Measurements from ENCODE around the gene FBXW10.
"Not testable (repeated sequence)": the region's sequence is repeated elsewhere in the genome, so short reads cannot be mapped to it uniquely, and the experiment has no call there.

FBXW10 gene

GRCh38 chr17:18732438-18732837 is 11.4 kb upstream of the FBXW10 start:
- not testable (repeated sequence) for H3K9ac ChIP-seq (ENCODE audit: low read length); H3K4me3 ChIP-seq (ENCODE audit: low read length); H3K27me3 ChIP-seq (ENCODE audit: control insufficient read depth, insufficient read depth, low read length); H3K36me3 ChIP-seq (ENCODE audit: control insufficient read depth, insufficient read depth, low read length); H3K9me3 ChIP-seq (ENCODE audit: control insufficient read depth, low read length); H3K4me1 ChIP-seq (ENCODE audit: control insufficient read depth, insufficient read depth, low read length)

GRCh38 chr17:18733350-18733749 is 10.5 kb upstream of the FBXW10 start:
- not testable (repeated sequence) for H3K27me3 ChIP-seq (ENCODE audit: control insufficient read depth, insufficient read depth, low read length); H3K9ac ChIP-seq (ENCODE audit: low read length); H3K36me3 ChIP-seq (ENCODE audit: control insufficient read depth, insufficient read depth, low read length); H3K4me1 ChIP-seq (ENCODE audit: control insufficient read depth, insufficient read depth, low read length); H3K4me3 ChIP-seq (ENCODE audit: low read length); H3K9me3 ChIP-seq (ENCODE audit: control insufficient read depth, low read length)

DNA sequence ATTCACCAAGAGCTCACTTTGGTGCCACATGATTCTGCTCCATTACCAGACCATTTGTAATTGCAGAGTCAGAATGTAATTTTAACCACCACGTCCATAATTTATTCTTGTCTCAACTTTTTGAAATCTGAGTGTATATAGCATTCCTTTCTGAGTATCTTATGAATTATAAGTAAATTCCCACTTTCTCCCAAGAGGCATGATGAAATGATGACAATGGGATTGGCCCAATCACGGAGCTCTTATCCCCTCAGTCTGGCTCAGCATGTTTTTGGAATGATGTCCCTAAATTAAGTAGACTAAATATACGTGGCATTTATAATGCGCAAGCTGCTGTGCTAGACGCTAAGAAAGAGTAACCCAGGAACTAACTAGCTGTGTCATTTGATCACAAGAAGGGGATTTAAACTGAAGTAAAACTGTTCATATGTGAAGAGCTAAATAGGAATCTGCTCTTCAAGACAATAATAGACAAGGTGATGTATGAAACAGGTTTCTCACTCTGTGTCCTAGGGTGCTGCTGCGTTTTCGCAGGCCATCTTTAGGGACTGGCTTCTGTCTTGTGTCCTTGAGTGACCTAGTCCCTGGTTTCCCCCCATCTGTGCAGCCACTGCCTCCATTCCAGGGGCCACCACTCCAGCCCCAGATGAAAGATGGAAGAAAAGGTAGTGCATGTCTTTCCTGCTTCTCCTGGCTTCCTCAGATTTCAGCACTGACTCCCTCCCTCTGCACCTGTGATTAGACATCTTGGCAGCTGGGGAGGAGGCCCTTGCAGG is 4.0 kb upstream of the FBXW10 start:
- H3K4me3 ChIP-seq (ENCODE audit: low read length); H3K4me1 ChIP-seq (ENCODE audit: control insufficient read depth, insufficient read depth, low read length); H3K9me3 ChIP-seq (ENCODE audit: control insufficient read depth, low read length); H3K27me3 ChIP-seq (ENCODE audit: control insufficient read depth, insufficient read depth, low read length); H3K36me3 ChIP-seq (ENCODE audit: control insufficient read depth, insufficient read depth, low read length); H3K9ac ChIP-seq (ENCODE audit: low read length): not testable (repeated sequence)

DNA sequence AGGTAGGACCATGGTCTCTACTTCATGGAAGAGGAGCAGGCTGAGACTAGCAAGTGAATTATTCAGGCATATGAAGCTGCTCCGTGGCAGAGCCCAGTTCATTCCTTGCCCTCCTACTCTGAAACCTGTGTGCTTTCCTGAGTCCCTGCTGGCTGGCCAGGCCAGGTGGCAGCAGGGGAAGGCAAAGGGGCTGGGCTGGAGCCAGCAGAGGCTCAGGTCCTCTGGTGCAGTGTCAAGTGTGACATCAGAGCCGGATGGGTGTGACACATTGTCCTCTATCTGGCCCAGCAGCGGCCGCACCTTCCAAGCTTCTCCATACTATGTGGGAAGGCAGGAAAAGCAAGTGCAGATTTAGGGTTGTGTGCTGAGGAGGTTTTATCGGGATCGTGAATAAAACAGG is 2.6 kb upstream of the FBXW10 start:
- H3K9me3 ChIP-seq (ENCODE audit: control insufficient read depth, low read length); H3K27me3 ChIP-seq (ENCODE audit: control insufficient read depth, insufficient read depth, low read length); H3K9ac ChIP-seq (ENCODE audit: low read length); H3K36me3 ChIP-seq (ENCODE audit: control insufficient read depth, insufficient read depth, low read length); H3K4me1 ChIP-seq (ENCODE audit: control insufficient read depth, insufficient read depth, low read length); H3K4me3 ChIP-seq (ENCODE audit: low read length): not testable (repeated sequence)

- H3K9ac ChIP-seq (ENCODE audit: low read length); H3K9me3 ChIP-seq (ENCODE audit: control insufficient read depth, low read length); H3K4me3 ChIP-seq (ENCODE audit: low read length); H3K27me3 ChIP-seq (ENCODE audit: control insufficient read depth, insufficient read depth, low read length); H3K4me1 ChIP-seq (ENCODE audit: control insufficient read depth, insufficient read depth, low read length); H3K36me3 ChIP-seq (ENCODE audit: control insufficient read depth, insufficient read depth, low read length): not testable (repeated sequence)
These were observed 872 bp downstream of the FBXW10 start for GRCh38 chr17:18744726-18745125.

- H3K4me1 ChIP-seq (ENCODE audit: control insufficient read depth, insufficient read depth, low read length); H3K9me3 ChIP-seq (ENCODE audit: control insufficient read depth, low read length); H3K36me3 ChIP-seq (ENCODE audit: control insufficient read depth, insufficient read depth, low read length); H3K9ac ChIP-seq (ENCODE audit: low read length); H3K27me3 ChIP-seq (ENCODE audit: control insufficient read depth, insufficient read depth, low read length); H3K4me3 ChIP-seq (ENCODE audit: low read length): not testable (repeated sequence)
These were observed 2.7 kb downstream of the FBXW10 start for GRCh38 chr17:18746551-18746950.

- H3K4me3 ChIP-seq (ENCODE audit: low read length); H3K36me3 ChIP-seq (ENCODE audit: control insufficient read depth, insufficient read depth, low read length); H3K4me1 ChIP-seq (ENCODE audit: control insufficient read depth, insufficient read depth, low read length); H3K27me3 ChIP-seq (ENCODE audit: control insufficient read depth, insufficient read depth, low read length); H3K9me3 ChIP-seq (ENCODE audit: control insufficient read depth, low read length); H3K9ac ChIP-seq (ENCODE audit: low read length): not testable (repeated sequence)
These were observed 3.6 kb downstream of the FBXW10 start for GRCh38 chr17:18747501-18747900.

DNA sequence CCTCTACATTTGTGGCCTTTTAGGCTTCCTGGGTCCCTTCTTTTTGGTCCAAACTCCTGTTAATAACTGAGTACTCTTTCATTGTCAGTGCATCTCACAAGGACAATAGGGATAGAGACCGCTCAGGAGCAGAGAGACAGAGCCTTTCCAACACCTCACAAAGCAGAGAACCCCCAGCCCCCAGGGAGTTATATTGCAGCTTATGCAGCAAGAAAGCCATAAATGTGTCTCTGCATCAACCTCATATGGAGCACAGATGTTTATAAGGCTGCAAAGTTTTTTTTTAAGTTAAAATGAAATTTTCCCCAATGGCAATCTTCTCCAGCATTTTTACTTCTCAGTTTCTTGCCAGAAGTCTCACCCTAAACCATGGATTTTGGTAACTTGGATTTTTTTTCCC is 6.4 kb downstream of the FBXW10 start:
- not testable (repeated sequence) for H3K27me3 ChIP-seq (ENCODE audit: control insufficient read depth, insufficient read depth, low read length); H3K36me3 ChIP-seq (ENCODE audit: control insufficient read depth, insufficient read depth, low read length); H3K9ac ChIP-seq (ENCODE audit: low read length); H3K4me1 ChIP-seq (ENCODE audit: control insufficient read depth, insufficient read depth, low read length); H3K9me3 ChIP-seq (ENCODE audit: control insufficient read depth, low read length); H3K4me3 ChIP-seq (ENCODE audit: low read length)

- not testable (repeated sequence) for H3K9me3 ChIP-seq (ENCODE audit: control insufficient read depth, low read length); H3K9ac ChIP-seq (ENCODE audit: low read length); H3K4me3 ChIP-seq (ENCODE audit: low read length); H3K27me3 ChIP-seq (ENCODE audit: control insufficient read depth, insufficient read depth, low read length); H3K36me3 ChIP-seq (ENCODE audit: control insufficient read depth, insufficient read depth, low read length); H3K4me1 ChIP-seq (ENCODE audit: control insufficient read depth, insufficient read depth, low read length)
These were observed 10.1 kb downstream of the FBXW10 start for GRCh38 chr17:18753829-18754409.

- not testable (repeated sequence) for H3K27me3 ChIP-seq (ENCODE audit: control insufficient read depth, insufficient read depth, low read length); H3K9me3 ChIP-seq (ENCODE audit: control insufficient read depth, low read length); H3K9ac ChIP-seq (ENCODE audit: low read length); H3K4me1 ChIP-seq (ENCODE audit: control insufficient read depth, insufficient read depth, low read length); H3K4me3 ChIP-seq (ENCODE audit: low read length); H3K36me3 ChIP-seq (ENCODE audit: control insufficient read depth, insufficient read depth, low read length)
These were observed 12.1 kb downstream of the FBXW10 start for GRCh38 chr17:18755969-18756368.

DNA sequence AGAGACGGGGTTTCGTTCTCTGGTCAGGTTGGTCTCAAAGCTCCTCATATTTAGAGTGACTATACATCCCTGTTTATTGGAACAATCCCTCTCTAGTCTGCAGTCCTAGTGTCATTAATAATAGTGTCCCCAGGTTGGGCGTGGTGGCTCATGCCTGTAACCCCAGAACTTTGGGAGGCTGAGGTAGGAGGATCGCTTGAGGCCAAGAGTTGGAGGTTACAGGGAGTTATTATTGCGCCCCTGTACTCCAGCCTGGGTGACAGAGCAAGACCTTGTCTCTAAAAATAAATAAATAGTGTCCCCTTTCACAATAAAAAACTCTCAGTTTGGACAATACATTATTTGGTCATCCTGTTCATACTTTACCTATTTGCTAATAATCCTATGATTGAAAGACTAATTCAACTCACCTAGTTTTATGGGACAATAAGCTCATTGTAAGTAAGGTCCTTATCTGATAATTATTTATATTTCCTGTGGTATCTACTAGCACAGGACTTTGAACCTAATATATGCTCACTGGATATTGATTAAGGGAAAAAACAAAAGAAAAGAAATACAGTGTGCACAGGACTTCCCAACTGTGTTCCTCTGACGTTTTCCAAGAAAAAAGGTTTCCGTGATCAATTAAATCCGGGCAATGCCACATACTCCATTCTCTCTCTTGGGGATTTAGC is 13.7 kb downstream of the FBXW10 start:
- not testable (repeated sequence) for H3K4me3 ChIP-seq (ENCODE audit: low read length); H3K27me3 ChIP-seq (ENCODE audit: control insufficient read depth, insufficient read depth, low read length); H3K9me3 ChIP-seq (ENCODE audit: control insufficient read depth, low read length); H3K4me1 ChIP-seq (ENCODE audit: control insufficient read depth, insufficient read depth, low read length); H3K9ac ChIP-seq (ENCODE audit: low read length); H3K36me3 ChIP-seq (ENCODE audit: control insufficient read depth, insufficient read depth, low read length)

GRCh38 chr17:18758344-18758743 is 14.5 kb downstream of the FBXW10 start:
- H3K4me3 ChIP-seq (ENCODE audit: low read length); H3K27me3 ChIP-seq (ENCODE audit: control insufficient read depth, insufficient read depth, low read length); H3K4me1 ChIP-seq (ENCODE audit: control insufficient read depth, insufficient read depth, low read length); H3K9ac ChIP-seq (ENCODE audit: low read length); H3K9me3 ChIP-seq (ENCODE audit: control insufficient read depth, low read length); H3K36me3 ChIP-seq (ENCODE audit: control insufficient read depth, insufficient read depth, low read length): not testable (repeated sequence)

Data from mucosa of stomach (tissue), 1 donor.